CD4-positive, CD25-positive, alpha-beta regulatory T cell (primary cell): Measurements from ENCODE around the gene TRIM2. TPM values are rescaled to one million over a fixed set of nuclear protein-coding genes. Genes with fewer than 3 reads are reported as not detected.

ENCODE experiments used
- ATAC-seq, 2 donors: fragments of 150-1000 bp; cut with Tn5 transposase; one replicate each; pipeline ENCODE4 v1.10.0; 2021; ENCODE audit warnings: low read depth in 2 of 2, moderate number of reproducible peaks in 2 of 2, moderate library complexity in 1 of 2
- DNase-seq, 3 donors: peaks; one replicate each; pipeline versions ENCODE4 v3.0.0 to v3.0.0-alpha.2; 2012 to 2022; ENCODE audit warnings: mixed read lengths in 1 of 3
- H3K27ac ChIP-seq: one replicate; pipeline ENCODE4 v1.7.0; 2013; ENCODE audit warnings: mild to moderate bottlenecking, low read length; ENCODE audit not compliant: insufficient read depth, poor library complexity, severe bottlenecking
- H3K27me3 ChIP-seq: one replicate; pipeline ENCODE4 v1.7.0; 2013; ENCODE audit warnings: low read length; ENCODE audit not compliant: control insufficient read depth, insufficient read depth
- H3K36me3 ChIP-seq: one replicate; pipeline ENCODE4 v1.7.0; 2013; ENCODE audit warnings: mild to moderate bottlenecking, low read length, moderate library complexity; ENCODE audit not compliant: control insufficient read depth, insufficient read depth
- H3K4me1 ChIP-seq: 2 replicates; pipeline ENCODE4 v1.7.0; 2013; ENCODE audit warnings: mild to moderate bottlenecking, low read length; ENCODE audit not compliant: insufficient read depth, control insufficient read depth, poor library complexity, severe bottlenecking
- H3K4me3 ChIP-seq: one replicate; pipeline ENCODE4 v1.7.0; 2013; ENCODE audit warnings: low read depth, mild to moderate bottlenecking, low read length, moderate library complexity
- H3K9me3 ChIP-seq, 2 experiments: 1 replicate in 1 of 2; 2 replicates in 1 of 2; pipeline ENCODE4 v1.7.0; 2013; ENCODE audit warnings: low read length in 2 of 2, mild to moderate bottlenecking in 1 of 2, moderate library complexity in 1 of 2; ENCODE audit not compliant: control insufficient read depth in 2 of 2
- H3K27ac Mint-ChIP-seq, 3 donors: one replicate each; pipeline ENCODE4 v1.8.0; 2020 to 2022; ENCODE audit warnings: mild to moderate bottlenecking in 3 of 3, mixed read lengths in 3 of 3, moderate library complexity in 2 of 3
- H3K27me3 Mint-ChIP-seq: one replicate; pipeline ENCODE4 v1.8.0; 2022; ENCODE audit warnings: mild to moderate bottlenecking, mixed read lengths
- H3K36me3 Mint-ChIP-seq: one replicate; pipeline ENCODE4 v1.8.0; 2020; ENCODE audit warnings: mixed read lengths
- H3K4me1 Mint-ChIP-seq, 4 donors: one replicate each; pipeline ENCODE4 v1.8.0; 2020 to 2022; ENCODE audit warnings: mixed read lengths in 4 of 4, mild to moderate bottlenecking in 1 of 4
- H3K4me3 Mint-ChIP-seq, 4 donors: one replicate each; pipeline ENCODE4 v1.8.0; 2020 to 2022; ENCODE audit warnings: mild to moderate bottlenecking in 4 of 4, mixed read lengths in 4 of 4, moderate library complexity in 3 of 4
- H3K9me3 Mint-ChIP-seq, 7 donors: one replicate each; pipeline ENCODE4 v1.8.0; 2020 to 2022; ENCODE audit warnings: mixed read lengths in 7 of 7, mild to moderate bottlenecking in 3 of 7, moderate library complexity in 2 of 7
- polyA plus RNA-seq, 4 donors: library from polyadenylated mRNA; unstranded; fragments of 300-500 nt; fragmentation: Illumina TruSeq; gene quantifications; one replicate each; pipeline ENCODE4 v1.2.3, GENCODE V29; 2021
- total RNA-seq: library from RNA; stranded (reverse); gene quantifications from one replicate; pipeline ENCODE4 v1.2.3, GENCODE V29; 2022

TRIM2 gene
- total and polyA plus RNA-seq, 5 donors from 2014 or later, result 0.56 to 3.8 (median 1.0) TPM

DNA sequence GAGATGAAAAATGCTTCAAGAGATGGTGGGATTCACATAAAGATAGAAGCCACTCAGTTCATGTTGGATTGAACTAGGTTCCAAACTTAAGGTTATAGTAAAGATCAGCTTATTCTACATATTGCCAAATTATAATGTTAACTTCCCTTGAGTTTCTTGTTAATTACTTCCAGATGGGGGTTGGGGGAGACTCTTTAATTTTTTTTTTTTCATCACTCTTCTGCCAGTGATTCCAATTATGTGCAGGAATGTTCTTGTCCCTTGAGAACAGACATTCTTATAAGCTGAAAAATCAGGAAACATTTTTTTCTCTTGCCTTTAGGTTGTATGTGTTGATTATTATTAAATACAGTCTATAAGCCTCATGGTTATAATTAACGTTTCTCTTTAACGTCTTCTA, 170.2 kb downstream of the TRIM2 start:
- ATAC-seq, result no peak
- no peak for DNase-seq
- H3K4me1 Mint-ChIP-seq, result peaks cover 4 to 5% (median 5%) of the 10 kb centered on the region in 4 donors
- H3K27ac Mint-ChIP-seq, result no peak overlapping the region
- no peak overlapping the region for H3K4me3 Mint-ChIP-seq
- H3K4me3 ChIP-seq, result no peak overlapping the region
- H3K27me3 ChIP-seq, result no peaks in the 10 kb centered on the region
- H3K4me1 ChIP-seq, result no peaks in the 10 kb centered on the region
- no peaks in the 10 kb centered on the region for H3K27me3 Mint-ChIP-seq
- no peaks in the 10 kb centered on the region for H3K36me3 ChIP-seq
- H3K36me3 Mint-ChIP-seq, result no peaks in the 10 kb centered on the region
- peaks cover 1 to 6% (median 3%) of the 10 kb centered on the region in 7 donors for H3K9me3 Mint-ChIP-seq
- H3K27ac ChIP-seq, result no peak overlapping the region
- peaks cover 0 to 5% of the 10 kb centered on the region in 2 experiments for H3K9me3 ChIP-seq

DNA sequence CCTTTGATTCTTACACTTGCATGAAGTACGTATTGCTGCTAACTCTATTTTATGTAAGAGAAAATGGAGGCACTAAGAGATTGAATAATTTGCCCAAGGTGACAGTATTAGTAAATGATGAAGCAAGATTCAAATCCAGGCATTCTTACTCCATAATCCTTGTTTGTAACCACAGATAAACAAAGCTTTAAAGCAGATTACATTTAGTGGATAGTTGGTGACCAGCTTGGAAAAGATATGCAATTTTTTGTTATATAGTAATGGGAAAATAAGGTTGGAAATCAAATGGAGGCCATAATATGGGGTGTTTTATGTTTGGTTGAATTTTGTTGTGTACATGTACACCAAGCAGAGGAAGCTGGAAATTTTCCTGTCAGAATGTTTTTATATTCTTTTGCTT, 171.1 kb downstream of the TRIM2 start:
- Mint-ChIP-seq H3K27me3 (no peaks in the 10 kb centered on the region), H3K4me3 (no peak overlapping the region), H3K36me3 (no peaks in the 10 kb centered on the region), H3K4me1 (peaks cover 4 to 5% (median 5%) of the 10 kb centered on the region in 4 donors), H3K9me3 (peaks cover under 1 to 6% (median 3%) of the 10 kb centered on the region in 7 donors), H3K27ac (no peak overlapping the region)
- no peaks in the 10 kb centered on the region for H3K36me3 ChIP-seq
- ATAC-seq (no peak), DNase-seq (no peak)
- no peaks in the 10 kb centered on the region for H3K4me1 ChIP-seq
- H3K9me3 ChIP-seq, result peaks cover 0 to 5% of the 10 kb centered on the region in 2 experiments
- H3K27me3 ChIP-seq, result no peaks in the 10 kb centered on the region
- H3K27ac ChIP-seq, result no peak overlapping the region
- H3K4me3 ChIP-seq, result no peak overlapping the region

DNA sequence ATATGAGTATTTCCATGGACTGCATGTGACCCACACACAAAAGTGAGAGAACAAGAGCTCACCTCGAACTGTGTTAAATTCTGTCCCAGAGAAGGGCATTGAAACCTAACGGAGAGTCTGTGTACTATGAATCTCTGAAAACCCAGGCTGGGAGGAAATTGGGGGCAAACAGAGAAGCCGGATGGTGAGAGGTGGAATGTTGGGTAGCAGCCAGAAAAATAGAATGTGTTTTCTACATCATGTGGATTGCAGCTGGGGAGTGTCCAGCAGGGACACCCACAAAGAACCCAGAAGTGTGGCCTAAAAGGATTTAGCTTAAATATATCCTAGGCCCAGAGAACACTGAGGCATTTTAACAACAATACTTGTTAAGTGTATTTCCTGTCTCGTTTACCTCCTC, 178.9 kb downstream of the TRIM2 start:
- Mint-ChIP-seq H3K27me3 (no peaks in the 10 kb centered on the region), H3K36me3 (no peaks in the 10 kb centered on the region), H3K27ac (peak overlapping the region in 1 of 3 donors; percentile 28), H3K4me3 (no peak overlapping the region), H3K4me1 (peaks cover 0 to 5% (median 2%) of the 10 kb centered on the region in 4 donors), H3K9me3 (no peaks in the 10 kb centered on the region)
- no peaks in the 10 kb centered on the region for H3K4me1 ChIP-seq
- no peak overlapping the region for H3K4me3 ChIP-seq
- H3K27ac ChIP-seq, result no peak overlapping the region
- H3K9me3 ChIP-seq, result no peaks in the 10 kb centered on the region
- no peaks in the 10 kb centered on the region for H3K27me3 ChIP-seq
- ATAC-seq (no peak), DNase-seq (no peak)
- H3K36me3 ChIP-seq, result no peaks in the 10 kb centered on the region

DNA sequence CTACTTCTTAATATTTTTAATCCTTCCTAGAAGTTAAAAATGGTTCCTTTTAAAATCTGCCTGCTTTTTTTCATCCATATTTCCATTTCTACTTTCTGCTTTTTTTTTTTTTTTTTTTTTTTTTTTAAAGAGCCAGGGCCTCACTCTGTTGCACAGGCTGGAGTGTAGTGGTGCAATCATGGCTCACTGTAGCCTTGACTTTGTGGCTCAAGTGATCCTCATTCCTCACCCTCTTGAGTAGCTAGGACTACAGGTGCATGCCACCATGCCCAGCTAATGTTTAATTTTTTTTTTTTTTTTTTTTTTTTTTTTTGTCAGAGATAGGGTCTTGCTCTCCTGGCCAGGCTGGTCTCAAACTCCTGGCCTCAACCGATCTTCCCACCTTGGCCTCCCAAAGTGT, 179.9 kb downstream of the TRIM2 start:
- DNase-seq (no peak), ATAC-seq (no peak)
- H3K27ac Mint-ChIP-seq, result no peak overlapping the region
- Histone ChIP-seq H3K36me3 (no peaks in the 10 kb centered on the region), H3K9me3 (no peaks in the 10 kb centered on the region), H3K4me1 (no peaks in the 10 kb centered on the region), H3K27me3 (no peaks in the 10 kb centered on the region), H3K4me3 (no peak overlapping the region), H3K27ac (no peak overlapping the region)
- no peaks in the 10 kb centered on the region for H3K36me3 Mint-ChIP-seq
- peaks cover 0 to 5% (median 0%) of the 10 kb centered on the region in 4 donors for H3K4me1 Mint-ChIP-seq
- H3K9me3 Mint-ChIP-seq, result no peaks in the 10 kb centered on the region
- H3K4me3 Mint-ChIP-seq, result no peak overlapping the region
- no peaks in the 10 kb centered on the region for H3K27me3 Mint-ChIP-seq

DNA sequence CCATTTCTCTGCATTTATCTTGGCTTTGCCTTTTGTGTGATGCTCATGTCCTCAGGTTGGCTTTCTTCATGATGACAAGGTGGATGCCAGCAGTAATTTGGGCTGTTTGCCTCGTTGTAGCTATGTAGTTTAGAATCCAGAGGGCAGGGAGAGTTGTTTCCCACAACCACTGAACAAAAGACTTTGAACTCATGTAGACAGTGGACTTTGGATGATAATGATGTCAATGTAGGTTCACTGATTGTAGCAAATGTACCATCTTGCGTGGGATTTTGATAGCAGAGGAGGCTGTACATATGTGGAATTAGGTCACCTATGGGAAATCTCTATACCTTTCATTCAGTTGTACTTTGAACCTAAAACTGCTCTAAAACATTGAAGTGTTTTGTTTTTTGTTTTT, 181.5 kb downstream of the TRIM2 start:
- Histone ChIP-seq H3K4me1 (no peaks in the 10 kb centered on the region), H3K4me3 (no peak overlapping the region), H3K9me3 (no peaks in the 10 kb centered on the region), H3K27me3 (no peaks in the 10 kb centered on the region), H3K27ac (no peak overlapping the region), H3K36me3 (no peaks in the 10 kb centered on the region)
- Mint-ChIP-seq H3K4me3 (no peak overlapping the region), H3K9me3 (no peaks in the 10 kb centered on the region), H3K36me3 (no peaks in the 10 kb centered on the region), H3K27me3 (no peaks in the 10 kb centered on the region), H3K4me1 (peaks cover 0 to 5% (median 0%) of the 10 kb centered on the region in 4 donors), H3K27ac (no peak overlapping the region)
- ATAC-seq (no peak), DNase-seq (no peak)

DNA sequence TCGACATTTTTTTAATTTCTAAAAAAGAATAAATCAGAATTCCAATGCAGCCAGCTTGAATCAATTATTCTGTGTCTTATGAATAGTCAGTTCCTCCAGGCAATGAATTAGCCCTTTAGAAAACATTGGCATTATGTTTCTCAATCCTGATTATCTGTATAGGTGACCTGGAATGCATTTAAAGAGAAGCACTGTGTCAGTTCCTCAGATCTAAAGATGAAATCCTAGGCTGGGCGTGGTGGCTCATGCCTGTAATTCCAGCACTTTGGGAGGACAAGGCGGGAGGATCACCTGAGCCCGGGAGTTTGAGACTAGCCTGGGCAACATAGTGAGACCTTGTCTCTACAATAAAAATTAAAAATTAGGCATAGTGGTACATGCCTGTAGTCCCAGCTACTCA, 183.7 kb downstream of the TRIM2 start:
- H3K36me3 ChIP-seq, result no peaks in the 10 kb centered on the region
- H3K4me3 ChIP-seq, result no peak overlapping the region
- H3K9me3 ChIP-seq, result no peaks in the 10 kb centered on the region
- no peaks in the 10 kb centered on the region for H3K27me3 ChIP-seq
- Mint-ChIP-seq H3K4me3 (no peak overlapping the region), H3K27me3 (no peaks in the 10 kb centered on the region), H3K9me3 (no peaks in the 10 kb centered on the region), H3K4me1 (peaks cover 0 to 5% (median 0%) of the 10 kb centered on the region in 4 donors), H3K27ac (no peak overlapping the region), H3K36me3 (no peaks in the 10 kb centered on the region)
- ATAC-seq (no peak), DNase-seq (no peak)
- no peak overlapping the region for H3K27ac ChIP-seq
- H3K4me1 ChIP-seq, result no peaks in the 10 kb centered on the region

Other genes starting within 250 kb of the TRIM2 start
- gene MND1, start 140.2 kb downstream of the TRIM2 start, total RNA-seq, result 0.67 TPM
- gene MND1, start 140.2 kb downstream of the TRIM2 start, polyA plus RNA-seq, result 1 to 10 TPM in 1 of 4 donors, under 1 TPM in 2, not detected in 1; 0.38 to 1.1 (median 0.91) TPM